ACC112 (cell line): ENCODE results near the gene FABP3.

Experiments used
- H2AFZ ChIP-seq: fragments of 200-600 bp; sonication (generic); one replicate; pipeline ENCODE4 v1.6.0; 2017; ENCODE audit warnings: antibody characterized with exemption, low read length; ENCODE audit not compliant: unreplicated experiment
- H3K27ac ChIP-seq: fragments of 200-600 bp; sonication (generic); 2 replicates; pipeline ENCODE4 v1.5.1; 2014; ENCODE audit warnings: low read depth, mild to moderate bottlenecking, antibody characterized with exemption, low read length, moderate library complexity
- H3K27me3 ChIP-seq: fragments of 200-600 bp; sonication (generic); 2 replicates; pipeline ENCODE4 v1.6.1; 2014; ENCODE audit warnings: mild to moderate bottlenecking, antibody characterized with exemption, low read length, moderate library complexity, mixed read lengths; ENCODE audit not compliant: insufficient read depth
- H3K36me3 ChIP-seq: fragments of 200-600 bp; sonication (generic); 2 replicates; pipeline ENCODE4 v1.6.1; 2016; ENCODE audit warnings: mild to moderate bottlenecking, antibody characterized with exemption, low read length, moderate library complexity, mixed read lengths; ENCODE audit not compliant: insufficient read depth
- H3K4me1 ChIP-seq: fragments of 200-600 bp; sonication (generic); one replicate; pipeline ENCODE4 v1.6.1; 2016; ENCODE audit warnings: low read length, mixed read lengths; ENCODE audit not compliant: insufficient read depth, unreplicated experiment, control insufficient read depth
- H3K4me3 ChIP-seq: fragments of 200-600 bp; sonication (generic); 2 replicates; pipeline ENCODE4 v1.5.1; 2014; ENCODE audit warnings: mild to moderate bottlenecking, low read depth, low read length
- H3K79me2 ChIP-seq: fragments of 200-600 bp; sonication (generic); one replicate; pipeline ENCODE4 v1.6.0; 2016; ENCODE audit warnings: low read length; ENCODE audit not compliant: control insufficient read depth, unreplicated experiment, insufficient read depth

Gene FABP3

DNA sequence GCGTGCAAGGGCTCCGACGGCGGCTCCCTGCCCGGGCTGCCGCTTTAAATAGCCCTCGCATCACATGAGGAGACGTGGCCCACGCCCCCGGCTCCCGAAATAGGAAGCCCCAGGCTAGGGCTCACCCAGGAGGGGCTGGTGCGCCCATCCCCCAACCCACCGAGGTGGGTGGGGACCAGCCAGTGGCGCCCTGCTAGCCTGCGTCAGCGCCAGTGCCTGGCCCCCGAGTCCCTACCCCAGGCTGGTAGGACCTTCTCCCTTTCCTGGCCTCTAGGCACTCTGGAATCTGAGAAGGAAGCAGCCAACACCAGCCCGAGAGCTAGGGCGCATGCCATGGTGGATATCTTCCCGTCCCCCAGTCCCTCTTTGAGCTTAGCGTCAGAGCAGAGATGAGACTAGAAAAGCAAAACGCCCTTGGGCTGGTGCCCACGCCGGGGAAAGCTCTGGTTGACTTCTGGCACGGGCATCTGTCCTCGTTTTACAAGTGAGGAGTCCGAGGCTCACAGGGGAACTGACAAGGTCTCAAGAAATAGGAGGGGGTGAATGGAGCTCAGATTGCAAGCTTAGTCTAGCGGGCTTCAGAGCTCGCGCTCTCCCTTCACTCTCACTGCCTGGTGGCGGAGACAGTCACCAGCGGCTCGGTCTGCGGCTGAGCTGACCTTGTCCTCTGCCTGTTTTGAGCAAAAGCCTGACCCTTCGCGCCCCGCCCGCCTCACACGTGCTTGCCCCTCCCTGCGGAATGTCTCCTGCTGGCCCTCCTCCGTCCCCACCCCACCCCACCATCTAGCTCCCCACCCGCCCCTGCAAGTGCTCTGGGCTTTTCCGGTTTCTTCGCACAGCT lies at the start of gene FABP3:
Gene FABP3, minus strand, starts transcription at position 21 of the 841 bp plus-strand sequence. CDS start 62 bp downstream, outside the sequence.
- Histone ChIP-seq H3K36me3 (no peaks in the 10 kb centered on the region), H3K4me3 (peak within 1 kb of the TSS; percentile 76), H3K4me1 (peaks cover 32% of the 10 kb centered on the region), H3K27ac (peak within 1 kb of the TSS; percentile 33), H2AFZ (peak within 1 kb of the TSS; percentile 39), H3K79me2 (no peaks in the 10 kb centered on the region), H3K27me3 (no peaks in the 10 kb centered on the region)

DNA sequence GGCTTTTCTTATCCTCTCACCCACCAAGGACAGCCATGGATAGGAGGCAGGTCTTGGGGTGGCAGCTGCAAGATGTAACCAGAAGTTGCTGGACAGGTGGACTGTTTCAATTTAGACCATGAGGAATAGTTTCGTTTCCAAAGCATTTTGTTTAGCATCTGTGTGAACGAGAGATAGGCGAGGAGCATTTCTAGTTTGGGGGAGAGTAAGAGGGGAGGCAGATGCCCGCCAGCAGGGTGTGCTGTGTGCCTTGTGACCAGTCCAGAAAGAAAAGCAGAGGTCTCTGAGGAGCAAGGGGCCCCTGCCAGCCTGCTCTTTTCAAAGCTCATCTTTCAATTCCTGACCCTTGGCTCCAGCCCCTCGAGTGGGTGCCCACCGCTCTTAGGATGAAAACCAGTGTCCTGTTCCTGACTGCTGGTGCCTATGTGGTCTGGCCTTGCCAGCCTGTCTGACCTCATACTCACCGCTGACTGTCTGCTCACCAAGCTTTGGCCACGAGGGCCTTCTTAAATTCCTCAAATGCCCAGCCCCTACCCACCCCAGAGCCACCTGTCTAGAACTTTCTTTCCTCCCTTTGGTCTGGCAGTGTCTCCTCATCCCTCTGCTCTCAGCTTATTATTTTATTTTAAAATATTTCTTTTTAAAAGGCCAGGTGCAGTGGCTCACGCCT lies 48.6 kb upstream of the FABP3 start:
- Histone ChIP-seq H3K36me3 (no peaks in the 10 kb centered on the region), H3K4me1 (peaks cover 21% of the 10 kb centered on the region), H3K27me3 (no peaks in the 10 kb centered on the region), H3K4me3 (no peak overlapping the region), H3K27ac (no peak overlapping the region), H3K79me2 (peaks cover 21% of the 10 kb centered on the region), H2AFZ (no peak overlapping the region)

DNA sequence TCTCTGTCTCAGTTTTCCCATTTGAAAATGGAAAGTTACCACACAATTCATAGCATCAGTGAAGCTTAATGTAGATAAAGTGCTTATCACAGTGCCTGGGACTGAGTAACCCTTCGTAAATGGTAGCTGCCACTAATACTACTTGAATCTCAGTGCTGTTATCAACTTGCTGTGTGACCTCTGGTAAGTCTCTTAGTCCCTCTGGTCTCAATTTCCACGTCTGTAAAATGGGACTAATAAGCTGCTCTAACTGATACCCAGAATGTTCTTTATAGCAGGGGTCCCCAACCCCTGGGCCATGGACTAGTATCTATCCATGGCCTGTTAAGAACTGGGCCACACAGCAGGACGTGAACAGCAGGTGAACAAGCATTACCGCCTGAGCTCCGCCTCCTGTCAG lies 47.8 kb upstream of the FABP3 start:
- no peaks in the 10 kb centered on the region for H3K36me3 ChIP-seq
- H2AFZ ChIP-seq, result no peak overlapping the region
- H3K27ac ChIP-seq, result no peak overlapping the region
- H3K4me1 ChIP-seq, result peaks cover 28% of the 10 kb centered on the region
- H3K27me3 ChIP-seq, result no peaks in the 10 kb centered on the region
- no peak overlapping the region for H3K4me3 ChIP-seq
- peaks cover 28% of the 10 kb centered on the region for H3K79me2 ChIP-seq

DNA sequence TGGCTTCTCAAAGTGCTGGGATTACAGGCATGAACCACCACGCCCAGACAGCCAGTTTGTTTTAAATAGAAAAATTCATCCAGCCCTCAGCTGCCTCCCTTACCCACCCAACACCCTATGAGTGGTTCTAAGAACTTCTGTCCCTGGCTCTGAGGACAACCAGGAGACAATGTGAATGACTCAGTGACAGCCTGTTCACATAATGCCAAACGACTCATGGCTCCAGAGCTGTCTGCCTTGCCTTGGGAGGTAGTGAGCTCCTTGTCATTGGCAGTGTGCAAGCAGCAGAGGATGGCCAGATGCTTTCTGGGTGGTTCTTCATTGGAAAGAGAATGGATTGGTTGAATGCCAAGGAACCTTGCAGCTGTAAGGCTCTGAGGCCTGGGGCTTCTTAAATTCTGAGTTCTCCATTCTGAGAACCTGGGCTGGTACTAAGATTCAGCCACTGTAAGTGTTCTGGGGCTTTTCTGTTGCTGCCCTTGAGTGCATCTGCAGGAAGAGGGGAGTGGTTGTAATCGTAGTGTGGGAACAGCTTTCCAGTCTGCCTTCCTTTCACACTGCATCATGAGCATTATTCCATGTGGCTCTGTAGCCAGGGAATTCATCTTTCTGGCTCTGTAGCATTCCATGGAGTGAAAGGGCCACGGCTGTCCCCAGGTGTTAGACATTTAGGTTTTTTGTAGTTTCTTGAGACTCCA lies 45.9 kb upstream of the FABP3 start:
- no peak overlapping the region for H2AFZ ChIP-seq

DNA sequence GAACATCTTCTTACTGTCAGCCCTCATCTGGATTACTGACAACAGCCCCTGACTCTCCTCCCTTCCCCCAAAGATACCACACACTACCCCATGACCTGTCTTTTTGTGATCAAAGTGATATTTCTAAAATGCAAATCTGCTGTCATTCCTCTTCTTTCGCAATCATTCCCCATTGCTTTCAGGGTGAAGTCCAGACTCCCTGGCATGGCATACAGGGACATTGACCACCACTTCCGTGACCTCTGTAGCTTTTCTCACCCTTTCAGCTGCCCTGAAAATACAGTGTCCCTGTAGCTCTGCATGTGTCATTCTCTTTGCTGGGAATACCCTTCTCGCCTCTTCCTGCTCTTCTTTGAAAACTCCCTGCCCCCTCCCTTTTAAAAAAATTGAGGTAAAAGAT lies 44.3 kb upstream of the FABP3 start:
- Histone ChIP-seq H3K79me2 (peaks cover 44% of the 10 kb centered on the region), H3K4me3 (no peak overlapping the region), H3K27ac (0 out of 2 replicates have a peak overlapping the region, but pooled peaks have one; percentile 5), H3K27me3 (no peaks in the 10 kb centered on the region), H3K4me1 (peaks cover 42% of the 10 kb centered on the region), H3K36me3 (no peaks in the 10 kb centered on the region), H2AFZ (no peak overlapping the region)

More for the DNA sequence above, 45.9 kb upstream of the FABP3 start:
- Histone ChIP-seq H3K4me3 (no peak overlapping the region), H3K27ac (no peak overlapping the region), H3K27me3 (no peaks in the 10 kb centered on the region), H3K36me3 (no peaks in the 10 kb centered on the region), H3K4me1 (peaks cover 41% of the 10 kb centered on the region), H3K79me2 (peaks cover 47% of the 10 kb centered on the region)

DNA sequence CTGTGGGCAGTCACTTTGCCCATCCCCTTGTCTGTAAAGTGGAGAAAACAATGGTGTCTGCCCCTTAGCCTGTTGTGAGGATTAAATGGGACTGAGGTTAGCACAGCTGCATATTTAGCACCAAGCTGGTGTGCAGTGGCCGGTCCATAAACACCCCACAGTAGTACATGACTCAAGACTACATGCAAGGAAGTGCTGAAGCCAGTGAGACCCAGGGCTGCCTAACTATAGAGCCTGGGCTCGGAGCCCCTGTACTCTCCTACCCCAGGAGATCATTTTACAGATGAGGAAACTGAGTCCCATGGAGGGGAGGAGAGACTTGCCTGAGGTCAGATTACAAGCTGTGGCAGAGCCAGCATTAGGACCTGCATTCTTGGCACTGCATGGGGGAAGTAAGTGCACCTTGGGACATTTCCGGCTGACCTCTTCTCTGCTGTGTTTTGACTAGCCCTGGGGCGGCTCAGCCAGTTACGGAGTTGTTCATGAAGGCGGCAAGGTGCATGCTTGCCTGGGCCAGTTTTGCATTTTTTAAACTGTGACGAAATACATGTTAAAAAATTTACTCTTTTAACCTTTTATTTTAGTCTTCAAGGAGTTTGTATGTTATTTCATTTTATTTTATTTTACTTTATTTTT lies 43.3 kb upstream of the FABP3 start:
- Histone ChIP-seq H3K4me3 (no peak overlapping the region), H3K36me3 (no peaks in the 10 kb centered on the region), H3K27ac (no peak overlapping the region), H3K79me2 (peaks cover 44% of the 10 kb centered on the region), H3K27me3 (no peaks in the 10 kb centered on the region), H3K4me1 (peaks cover 43% of the 10 kb centered on the region), H2AFZ (no peak overlapping the region)

DNA sequence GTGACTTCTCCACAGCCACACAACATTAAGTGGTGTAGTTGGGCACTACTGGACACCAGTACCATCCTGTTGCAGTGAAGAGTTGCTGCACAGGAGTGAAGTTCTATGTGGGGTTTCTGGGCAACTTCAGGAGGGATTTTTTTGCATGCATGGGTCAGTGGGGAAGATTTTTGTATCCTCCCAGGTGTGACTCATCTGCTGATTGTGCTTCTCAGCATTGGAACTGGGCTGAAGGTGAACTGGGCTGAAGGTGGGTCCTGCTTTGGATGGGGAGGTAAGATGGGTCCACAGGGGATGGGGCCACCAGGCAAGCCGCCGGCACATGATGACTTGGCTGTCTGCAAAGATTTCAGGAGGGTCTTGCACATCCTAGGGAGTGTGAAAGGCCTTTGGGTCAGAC lies 42.8 kb upstream of the FABP3 start:
- H3K4me1 ChIP-seq, result peaks cover 46% of the 10 kb centered on the region
- H3K27ac ChIP-seq, result no peak overlapping the region
- H3K27me3 ChIP-seq, result no peaks in the 10 kb centered on the region
- H3K79me2 ChIP-seq, result peaks cover 42% of the 10 kb centered on the region
- no peaks in the 10 kb centered on the region for H3K36me3 ChIP-seq
- H3K4me3 ChIP-seq, result no peak overlapping the region; the same call in 1 of the 2 replicates
- no peak overlapping the region for H2AFZ ChIP-seq

DNA sequence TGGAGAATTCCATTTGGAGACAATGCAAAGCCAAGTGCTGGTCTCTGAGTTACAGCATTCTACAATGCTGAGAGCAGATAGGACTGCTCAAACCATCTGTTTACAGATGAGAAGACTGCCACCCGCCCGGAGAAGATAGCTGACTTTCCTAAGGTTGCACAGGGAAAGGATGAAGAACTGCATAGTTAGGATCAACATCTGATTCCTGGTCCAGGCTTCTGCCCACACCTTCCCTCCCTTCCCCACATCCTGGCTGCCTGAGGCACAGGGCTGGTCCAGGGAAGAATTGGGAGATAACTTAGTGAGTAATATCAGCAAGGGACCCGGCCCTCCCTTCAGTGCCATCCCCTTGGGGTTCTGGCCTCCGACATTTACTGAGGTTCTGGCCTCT lies 42.1 kb upstream of the FABP3 start:
- no peak overlapping the region for H3K27ac ChIP-seq
- H3K4me1 ChIP-seq, result peaks cover 53% of the 10 kb centered on the region
- no peak overlapping the region for H2AFZ ChIP-seq
- H3K4me3 ChIP-seq, result peak overlapping the region; percentile 92
- no peaks in the 10 kb centered on the region for H3K27me3 ChIP-seq
- peaks cover 39% of the 10 kb centered on the region for H3K79me2 ChIP-seq
- no peaks in the 10 kb centered on the region for H3K36me3 ChIP-seq

DNA sequence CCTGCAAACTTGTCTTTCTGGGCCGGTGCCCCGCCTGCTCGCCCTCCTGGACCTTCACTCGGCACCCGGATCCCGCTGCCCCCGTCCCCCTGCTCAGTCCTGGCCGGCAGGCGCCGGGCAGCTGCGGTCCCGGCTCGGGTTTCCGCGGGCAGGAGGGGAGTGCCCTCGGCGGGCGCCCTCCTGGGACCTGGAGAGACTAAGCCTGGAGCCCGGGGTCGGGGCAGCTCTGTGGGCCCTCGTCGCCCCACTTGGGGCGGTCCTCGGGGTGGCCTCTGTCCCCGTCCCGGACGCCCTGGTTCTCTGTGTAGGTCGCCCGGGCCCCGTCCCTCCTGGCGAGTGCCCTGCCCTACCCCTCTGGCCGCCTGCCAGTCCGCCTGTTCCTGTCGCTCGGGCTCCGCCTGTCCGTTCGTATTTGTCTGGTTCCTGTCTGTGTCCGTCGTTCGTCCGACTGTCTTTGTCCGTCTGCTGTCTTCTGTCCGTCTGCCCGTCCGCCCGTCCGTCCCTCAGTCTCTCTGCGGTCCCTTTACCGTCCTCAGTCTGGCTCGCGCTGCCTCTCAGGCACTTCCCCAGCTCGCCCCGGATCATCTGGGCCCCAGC lies 40.6 kb upstream of the FABP3 start:
- Histone ChIP-seq H3K36me3 (no peaks in the 10 kb centered on the region), H3K27me3 (no peaks in the 10 kb centered on the region), H3K27ac (peak overlapping the region; percentile 26; the same call in 1 of the 2 replicates), H2AFZ (peak overlapping the region; percentile 86), H3K79me2 (peaks cover 39% of the 10 kb centered on the region), H3K4me1 (peaks cover 61% of the 10 kb centered on the region), H3K4me3 (peak overlapping the region; percentile 92)
